WI38 (cell line): Measurements from ENCODE around the gene PLCG1.

Experiments used
- H3K4me3 ChIP-seq: 2 replicates; pipeline ENCODE4 v1.5.1; 2011; ENCODE audit warnings: low read depth, mild to moderate bottlenecking, control low read depth, low read length
- CTCF ChIP-seq: IDR thresholded peaks from 2 replicates; pipeline ENCODE4 v1.5.1; 2012; ENCODE audit warnings: low read depth, mild to moderate bottlenecking, control low read depth, low read length

PLCG1 gene

GRCh38 chr20:41178495-41178894 is 41.2 kb downstream of the PLCG1 start:
- TF ChIP-seq CTCF = no peak
- no peak overlapping the region for H3K4me3 ChIP-seq

GRCh38 chr20:41178904-41179432 is 41.6 kb downstream of the PLCG1 start:
- no peak overlapping the region for H3K4me3 ChIP-seq
- TF ChIP-seq CTCF = no peak

GRCh38 chr20:41179961-41180360 is 42.6 kb downstream of the PLCG1 start:
- H3K4me3 ChIP-seq = no peak overlapping the region
- no peak for TF ChIP-seq CTCF

- no peak overlapping the region for H3K4me3 ChIP-seq
- TF ChIP-seq CTCF = no peak
These were observed 43.4 kb downstream of the PLCG1 start for GRCh38 chr20:41180599-41181333.

- TF ChIP-seq CTCF = no peak
These were observed 44.2 kb downstream of the PLCG1 start for GRCh38 chr20:41181567-41181966.

GRCh38 chr20:41182296-41183212 is 45.2 kb downstream of the PLCG1 start:
- no peak overlapping the region for H3K4me3 ChIP-seq
- TF ChIP-seq CTCF = no peak

More at GRCh38 chr20:41181567-41181966, 44.2 kb downstream of the PLCG1 start:
- no peak overlapping the region for H3K4me3 ChIP-seq
